Sigmoid colon (tissue), 3 donors: Measurements from ENCODE around the gene USP21.

Experiments
- CTCF ChIP-seq, 4 experiments: fragments of 450-650 bp in 3 of 4; fragments of 200-600 bp in 1 of 4; IDR thresholded peaks; one replicate each; pipeline ENCODE4 v1.5.1; 2016 to 2019; ENCODE audit warnings: antibody characterized with exemption in 4 of 4, mild to moderate bottlenecking in 3 of 4, moderate library complexity in 2 of 4
- POLR2A ChIP-seq, 2 donors: fragments of 450-650 bp; IDR thresholded peaks; one replicate each; pipeline ENCODE4 v1.6.1; 2016; ENCODE audit warnings: antibody characterized with exemption in 2 of 2, mild to moderate bottlenecking in 2 of 2, moderate library complexity in 2 of 2

DNA sequence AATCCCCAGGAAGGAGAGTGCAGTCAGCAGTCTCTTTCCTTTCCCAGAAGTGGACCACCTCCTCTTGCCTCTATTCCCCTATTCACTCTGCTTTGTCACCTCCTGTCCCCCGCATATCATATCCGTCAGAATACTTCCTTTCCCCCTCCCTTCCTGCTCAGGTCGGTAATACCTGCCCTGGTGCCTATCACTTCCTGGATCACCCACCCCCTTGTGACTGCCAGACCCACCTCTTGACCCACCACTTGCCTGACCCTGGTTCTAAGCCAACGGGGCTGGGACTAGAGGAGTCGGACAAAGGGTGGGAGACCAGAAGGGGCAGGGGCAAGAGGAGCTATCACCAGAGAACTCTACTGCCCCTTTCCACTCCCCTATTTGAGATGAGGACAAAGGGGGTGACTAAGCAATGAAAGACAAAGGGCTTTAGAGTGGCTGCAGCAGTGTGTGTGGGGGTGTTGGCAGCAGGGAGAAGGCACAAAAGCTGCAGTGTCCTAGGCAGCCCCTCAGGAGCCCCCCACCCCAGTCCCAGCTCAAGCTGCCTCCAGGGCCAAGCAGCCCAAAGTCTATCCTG is 41.2 kb downstream of the USP21 start:
- TF ChIP-seq CTCF (IDR thresholded peaks at IDR 0.05) (no peak), POLR2A (IDR thresholded peaks at IDR 0.05) (no peak)
